ENCODE data around the gene CLDN4.

CLDN4 gene

GRCh38 chr7:73880755-73881328 lies 50.0 kb downstream of the CLDN4 start:
- TF ChIP-seq, protein P1, sequence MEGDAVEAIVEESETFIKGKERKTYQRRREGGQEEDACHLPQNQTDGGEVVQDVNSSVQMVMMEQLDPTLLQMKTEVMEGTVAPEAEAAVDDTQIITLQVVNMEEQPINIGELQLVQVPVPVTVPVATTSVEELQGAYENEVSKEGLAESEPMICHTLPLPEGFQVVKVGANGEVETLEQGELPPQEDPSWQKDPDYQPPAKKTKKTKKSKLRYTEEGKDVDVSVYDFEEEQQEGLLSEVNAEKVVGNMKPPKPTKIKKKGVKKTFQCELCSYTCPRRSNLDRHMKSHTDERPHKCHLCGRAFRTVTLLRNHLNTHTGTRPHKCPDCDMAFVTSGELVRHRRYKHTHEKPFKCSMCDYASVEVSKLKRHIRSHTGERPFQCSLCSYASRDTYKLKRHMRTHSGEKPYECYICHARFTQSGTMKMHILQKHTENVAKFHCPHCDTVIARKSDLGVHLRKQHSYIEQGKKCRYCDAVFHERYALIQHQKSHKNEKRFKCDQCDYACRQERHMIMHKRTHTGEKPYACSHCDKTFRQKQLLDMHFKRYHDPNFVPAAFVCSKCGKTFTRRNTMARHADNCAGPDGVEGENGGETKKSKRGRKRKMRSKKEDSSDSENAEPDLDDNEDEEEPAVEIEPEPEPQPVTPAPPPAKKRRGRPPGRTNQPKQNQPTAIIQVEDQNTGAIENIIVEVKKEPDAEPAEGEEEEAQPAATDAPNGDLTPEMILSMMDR (IDR thresholded peaks at IDR 0.05; ENCODE audit: control insufficient read depth, extremely low read depth, insufficient read depth): no peak
- H3K4me3 ChIP-seq (ENCODE audit: low read depth, low read length): no peak overlapping the region
- DNase-seq (ENCODE audit: low read depth): no peak

DNA sequence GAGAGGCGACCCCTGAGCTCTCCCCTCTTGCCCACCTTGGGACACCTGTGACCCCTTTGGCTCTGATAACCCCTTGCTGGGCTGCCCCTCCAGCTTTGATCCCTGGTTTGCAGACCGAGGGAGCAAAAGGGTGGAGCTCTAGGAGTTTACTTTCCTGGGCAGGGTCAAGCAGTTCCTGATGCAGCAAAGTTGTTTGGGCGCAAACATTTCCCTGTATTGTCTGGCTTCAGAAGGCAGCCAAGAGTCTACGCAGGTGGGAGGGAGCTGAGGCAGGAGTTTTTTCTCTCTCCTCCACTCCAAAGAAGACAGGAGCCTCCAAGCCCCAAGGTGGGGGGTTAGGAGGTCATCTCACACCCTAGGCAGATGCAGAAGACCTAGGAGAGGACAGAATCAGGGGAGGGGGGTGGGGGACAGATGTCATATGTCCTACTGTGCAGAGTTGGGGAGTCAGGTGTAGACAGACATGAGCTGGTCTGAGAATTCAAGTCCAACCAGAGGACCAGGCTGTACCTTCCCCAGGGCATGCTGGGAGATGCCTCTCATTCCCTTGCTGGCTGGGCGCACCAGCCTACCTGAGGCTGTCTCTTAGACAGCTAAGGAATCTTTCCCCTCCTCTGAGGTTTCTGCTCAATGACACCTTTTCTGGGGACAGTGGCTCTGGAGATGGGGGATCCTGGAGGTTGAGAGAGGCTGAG lies 50.7 kb downstream of the CLDN4 start:
- no peak overlapping the region for H3K4me3 ChIP-seq (ENCODE audit: low read depth, low read length)
- no peak for DNase-seq (ENCODE audit: low read depth)
- TF ChIP-seq, protein P1 (IDR thresholded peaks at IDR 0.05; ENCODE audit: control insufficient read depth, extremely low read depth, insufficient read depth): no peak

DNA sequence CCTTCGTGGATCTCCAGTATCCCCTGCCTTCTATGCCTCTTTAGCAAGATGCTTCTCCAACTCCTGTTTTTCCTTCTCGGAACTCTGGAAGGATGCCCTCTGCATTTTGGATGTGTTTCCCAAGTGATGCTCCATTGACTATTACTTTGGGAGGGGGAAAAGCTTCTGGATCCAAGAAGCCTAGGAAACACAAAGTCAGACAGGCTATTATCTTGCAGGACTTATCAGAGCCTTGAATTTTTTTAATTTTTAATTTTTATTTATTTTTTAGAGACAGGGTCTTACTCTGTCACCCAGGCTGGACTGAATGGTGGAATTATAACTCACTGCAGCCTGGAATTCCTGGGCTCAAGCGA lies 51.2 kb downstream of the CLDN4 start:
- no peak for DNase-seq (ENCODE audit: low read depth)
- TF ChIP-seq, protein P1 (IDR thresholded peaks at IDR 0.05; ENCODE audit: control insufficient read depth, extremely low read depth, insufficient read depth): no peak
- H3K4me3 ChIP-seq (ENCODE audit: low read depth, low read length): no peak overlapping the region
